Measurements from ENCODE around the gene CSMD2. TPM values are rescaled to one million over a fixed set of nuclear protein-coding genes. Genes with fewer than 3 reads are reported as not detected.

The CSMD2 gene
- total RNA-seq, 1 experiment from 2014 or later, result 0.22 TPM

- TF ChIP-seq EZH2phosphoT487 (IDR thresholded peaks at IDR 0.05; ENCODE audit: borderline replicate concordance), result no peak
Measured at GRCh38 chr1:33903210-33903589, 261.8 kb downstream of the CSMD2 start (continued).

- CTCF ChIA-PET, result no interaction called here
- no peak overlapping the region for H2AFZ ChIP-seq (ENCODE audit: low read depth, low read length, poor library complexity, severe bottlenecking)
- H3K9me3 ChIP-seq (ENCODE audit: control insufficient read depth in 1 of 2, insufficient read depth in 1 of 2, low read depth in 1 of 2, low read length in 2 of 2), result no peaks in the 10 kb centered on the region
- TF ChIP-seq FOSL1 (IDR thresholded peaks at IDR 0.05; ENCODE audit: low read depth) (no peak), EZH2 (IDR thresholded peaks at IDR 0.05) (no peak), ZFX (IDR thresholded peaks at IDR 0.05) (no peak), SRF (IDR thresholded peaks at IDR 0.05; ENCODE audit: low read depth) (no peak), ATF3 (IDR thresholded peaks at IDR 0.05) (no peak), CBX3 (IDR thresholded peaks at IDR 0.05; ENCODE audit: low read depth) (no peak)
- TF ChIP-seq, protein P1, sequence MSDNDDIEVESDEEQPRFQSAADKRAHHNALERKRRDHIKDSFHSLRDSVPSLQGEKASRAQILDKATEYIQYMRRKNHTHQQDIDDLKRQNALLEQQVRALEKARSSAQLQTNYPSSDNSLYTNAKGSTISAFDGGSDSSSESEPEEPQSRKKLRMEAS (IDR thresholded peaks at IDR 0.05), result no peak
- TF ChIP-seq, protein P2, sequence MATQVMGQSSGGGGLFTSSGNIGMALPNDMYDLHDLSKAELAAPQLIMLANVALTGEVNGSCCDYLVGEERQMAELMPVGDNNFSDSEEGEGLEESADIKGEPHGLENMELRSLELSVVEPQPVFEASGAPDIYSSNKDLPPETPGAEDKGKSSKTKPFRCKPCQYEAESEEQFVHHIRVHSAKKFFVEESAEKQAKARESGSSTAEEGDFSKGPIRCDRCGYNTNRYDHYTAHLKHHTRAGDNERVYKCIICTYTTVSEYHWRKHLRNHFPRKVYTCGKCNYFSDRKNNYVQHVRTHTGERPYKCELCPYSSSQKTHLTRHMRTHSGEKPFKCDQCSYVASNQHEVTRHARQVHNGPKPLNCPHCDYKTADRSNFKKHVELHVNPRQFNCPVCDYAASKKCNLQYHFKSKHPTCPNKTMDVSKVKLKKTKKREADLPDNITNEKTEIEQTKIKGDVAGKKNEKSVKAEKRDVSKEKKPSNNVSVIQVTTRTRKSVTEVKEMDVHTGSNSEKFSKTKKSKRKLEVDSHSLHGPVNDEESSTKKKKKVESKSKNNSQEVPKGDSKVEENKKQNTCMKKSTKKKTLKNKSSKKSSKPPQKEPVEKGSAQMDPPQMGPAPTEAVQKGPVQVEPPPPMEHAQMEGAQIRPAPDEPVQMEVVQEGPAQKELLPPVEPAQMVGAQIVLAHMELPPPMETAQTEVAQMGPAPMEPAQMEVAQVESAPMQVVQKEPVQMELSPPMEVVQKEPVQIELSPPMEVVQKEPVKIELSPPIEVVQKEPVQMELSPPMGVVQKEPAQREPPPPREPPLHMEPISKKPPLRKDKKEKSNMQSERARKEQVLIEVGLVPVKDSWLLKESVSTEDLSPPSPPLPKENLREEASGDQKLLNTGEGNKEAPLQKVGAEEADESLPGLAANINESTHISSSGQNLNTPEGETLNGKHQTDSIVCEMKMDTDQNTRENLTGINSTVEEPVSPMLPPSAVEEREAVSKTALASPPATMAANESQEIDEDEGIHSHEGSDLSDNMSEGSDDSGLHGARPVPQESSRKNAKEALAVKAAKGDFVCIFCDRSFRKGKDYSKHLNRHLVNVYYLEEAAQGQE (IDR thresholded peaks at IDR 0.05; ENCODE audit: low read depth), result no peak
- H3K9me2 ChIP-seq (ENCODE audit: insufficient read depth), result no peaks in the 10 kb centered on the region
- ATAC-seq, result no peak
- no peaks in the 10 kb centered on the region for H3K79me2 ChIP-seq (ENCODE audit: insufficient read depth, low read length)
- no peak overlapping the region for H3K4me2 ChIP-seq (ENCODE audit: low read length)
- H3K36me3 ChIP-seq (ENCODE audit: control insufficient read depth in 1 of 2, insufficient read depth in 2 of 2, low read length in 2 of 2), result no peaks in the 10 kb centered on the region
- POLR2A ChIA-PET, result no interaction called here
- no peaks in the 10 kb centered on the region for H3K4me1 ChIP-seq (ENCODE audit: control insufficient read depth in 1 of 2, insufficient read depth in 2 of 2, low read length in 2 of 2)
- no peak overlapping the region for H3K9ac ChIP-seq (ENCODE audit: low read length)
- no peaks in the 10 kb centered on the region for H4K20me1 ChIP-seq (ENCODE audit: insufficient read depth)
- RAD21 ChIA-PET (ENCODE audit: low non-redundant PET in 1 of 2, low total read pairs in 2 of 2, uncharacterized antibody in 2 of 2, unreplicated experiment in 2 of 2), result no interaction called here
- intact Hi-C loops (cut with micrococcal nuclease), result no loop called here
- no peak for DNase-seq (ENCODE audit: low read depth, low spot score)
- H3K27me3 ChIP-seq (ENCODE audit: insufficient read depth, low read length), result peaks cover 30% of the 10 kb centered on the region
- no peak overlapping the region for H3K27ac ChIP-seq (ENCODE audit: low read depth, low read length)
- no TSS peak for BruUV-seq (replicated peaks)
- no peak overlapping the region for H3K4me3 ChIP-seq (replicated peaks in 1 of 2; ENCODE audit: low read depth in 1 of 2, low read length in 2 of 2)
Measured at GRCh38 chr1:33902486-33903209, 262.4 kb downstream of the CSMD2 start.
